ENCODE results near the gene RNF144A. TPM values are rescaled to one million over a fixed set of nuclear protein-coding genes. Genes with fewer than 3 reads are reported as not detected.
"Not testable (repeated sequence)": the region's sequence is repeated elsewhere in the genome, so short reads cannot be mapped to it uniquely, and the experiment has no call there.

RNF144A gene
- total and polyA plus RNA-seq, 9 donors, result 10.4 to 47.7 (median 23.9) TPM

GRCh38 chr2:6934345-6934744 is 17.1 kb downstream of the RNF144A start:
- no peaks in the 10 kb centered on the region for H3K36me3 ChIP-seq
- H3K27ac ChIP-seq, result no peak overlapping the region
- no peak for DNase-seq
- no peaks in the 10 kb centered on the region for H3K27me3 ChIP-seq
- intact Hi-C loops (cut with DNase I), result no loop called here
- TF ChIP-seq POLR2A (IDR thresholded peaks at IDR 0.05), result no peak
- no peak for TF ChIP-seq EP300 (IDR thresholded peaks at IDR 0.05)
- TF ChIP-seq CTCF (IDR thresholded peaks at IDR 0.05), result no peak
- H3K4me3 ChIP-seq, result no peak overlapping the region
- WGBS, 3 donors, result 85 to 89% (median 87%) methylated on average over 1 of the region's 1 CpG
- no peaks in the 10 kb centered on the region for H3K9me3 ChIP-seq
- H3K4me1 ChIP-seq (ENCODE audit: insufficient read depth), result no peaks in the 10 kb centered on the region

DNA sequence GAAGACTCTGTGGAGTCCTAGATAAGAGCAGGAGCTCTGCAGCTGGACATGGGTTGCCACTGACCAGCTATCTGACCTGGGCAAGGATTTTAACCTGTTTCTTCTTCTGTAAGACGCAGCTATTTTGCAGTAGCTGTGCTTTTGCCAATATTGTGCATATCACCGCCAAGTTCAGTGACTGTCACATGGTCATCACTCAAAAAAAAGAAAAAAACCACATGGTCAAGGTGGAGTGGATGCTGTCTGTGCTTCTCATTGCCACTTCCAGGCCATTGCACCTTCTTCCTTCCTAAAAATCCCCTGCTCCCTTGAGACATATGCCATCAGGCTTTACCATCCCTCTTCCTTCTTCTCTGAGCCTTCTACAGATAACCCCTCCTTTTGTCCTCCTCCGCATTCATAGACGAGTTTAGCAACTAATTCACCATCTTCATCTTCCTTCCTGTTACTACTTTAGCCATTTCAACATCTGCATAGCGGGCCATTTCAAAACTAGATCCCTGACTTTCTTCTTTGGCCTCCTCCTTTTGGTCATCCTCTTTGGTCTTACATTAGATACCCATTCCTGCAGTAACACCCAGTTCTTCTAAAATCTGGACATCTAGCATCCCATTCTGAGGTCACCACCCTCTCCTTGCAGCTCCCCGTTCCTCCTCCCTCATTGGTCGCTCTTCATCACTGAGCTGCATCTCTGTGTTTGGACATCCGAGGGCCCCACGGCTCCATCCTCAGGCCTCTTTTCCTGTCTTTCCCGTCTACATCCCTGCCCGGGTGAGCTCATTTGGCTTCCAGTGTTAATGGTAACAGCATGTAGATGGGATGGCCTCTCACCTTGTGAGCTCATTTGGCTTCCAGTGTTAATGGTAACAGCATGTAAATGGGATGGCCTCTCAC is 17.8 kb downstream of the RNF144A start:
- Histone ChIP-seq H3K27ac (no peak overlapping the region), H3K36me3 (no peaks in the 10 kb centered on the region), H3K27me3 (no peaks in the 10 kb centered on the region), H3K4me1 (ENCODE audit: insufficient read depth) (no peaks in the 10 kb centered on the region), H3K9me3 (no peaks in the 10 kb centered on the region), H3K4me3 (no peak overlapping the region)
- intact Hi-C loops (cut with DNase I), result no loop called here
- 87 to 89% (median 88%) methylated on average over 11 of the region's 11 CpGs for WGBS, 3 donors
- TF ChIP-seq CTCF (IDR thresholded peaks at IDR 0.05) (no peak), EP300 (IDR thresholded peaks at IDR 0.05) (no peak), POLR2A (IDR thresholded peaks at IDR 0.05) (no peak)
- DNase-seq, result peak in 1 of 5 donors; percentile 10

DNA sequence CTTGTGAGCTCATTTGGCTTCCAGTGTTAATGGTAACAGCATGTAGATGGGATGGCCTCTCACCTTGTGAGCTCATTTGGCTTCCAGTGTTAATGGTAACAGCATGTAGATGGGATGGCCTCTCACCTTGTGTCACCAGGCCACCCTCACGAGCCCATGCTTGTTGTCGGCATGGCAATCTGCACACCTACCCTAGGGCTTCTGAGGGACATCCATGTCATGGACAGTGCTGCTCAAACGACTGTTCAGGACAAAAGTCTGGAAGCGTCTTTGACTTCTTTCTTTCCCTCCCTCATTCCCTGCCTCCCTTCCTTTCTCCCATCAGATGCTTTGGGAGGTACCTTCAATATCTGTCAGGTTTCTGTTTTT is 18.4 kb downstream of the RNF144A start:
- H3K4me3 ChIP-seq; H3K36me3 ChIP-seq; intact Hi-C loops (cut with DNase I); H3K27ac ChIP-seq; H3K9me3 ChIP-seq; DNase-seq; H3K27me3 ChIP-seq; H3K4me1 ChIP-seq (ENCODE audit: insufficient read depth): not testable (repeated sequence)
- 87 to 89% (median 89%) methylated on average over 4 of the region's 4 CpGs for WGBS, 3 donors

GRCh38 chr2:6937157-6937556 is 19.9 kb downstream of the RNF144A start:
- TF ChIP-seq CTCF (IDR thresholded peaks at IDR 0.05) (no peak), POLR2A (IDR thresholded peaks at IDR 0.05) (no peak), EP300 (IDR thresholded peaks at IDR 0.05) (no peak)
- DNase-seq, result no peak
- Histone ChIP-seq H3K27me3 (no peaks in the 10 kb centered on the region), H3K4me1 (ENCODE audit: insufficient read depth) (no peaks in the 10 kb centered on the region), H3K36me3 (no peaks in the 10 kb centered on the region), H3K4me3 (no peak overlapping the region), H3K9me3 (no peaks in the 10 kb centered on the region), H3K27ac (no peak overlapping the region)
- WGBS, 3 donors, result 95 to 97% (median 95%) methylated on average over 2 of the region's 2 CpGs
- intact Hi-C loops (cut with DNase I), result no loop called here

GRCh38 chr2:6937582-6937981 is 20.4 kb downstream of the RNF144A start:
- intact Hi-C loops (cut with DNase I), result no loop called here
- Histone ChIP-seq H3K9me3 (no peaks in the 10 kb centered on the region), H3K27me3 (no peaks in the 10 kb centered on the region), H3K36me3 (no peaks in the 10 kb centered on the region), H3K27ac (no peak overlapping the region), H3K4me1 (ENCODE audit: insufficient read depth) (no peaks in the 10 kb centered on the region), H3K4me3 (no peak overlapping the region)
- no peak for DNase-seq
- no peak for TF ChIP-seq CTCF (IDR thresholded peaks at IDR 0.05)
- no peak for TF ChIP-seq EP300 (IDR thresholded peaks at IDR 0.05)
- TF ChIP-seq POLR2A (IDR thresholded peaks at IDR 0.05), result no peak
- WGBS, 3 donors, result 79 to 92% (median 87%) methylated on average over 4 of the region's 4 CpGs

Data from ovary (tissue), 9 donors.